Measurements from ENCODE around the gene MVB12B. TPM values are rescaled to one million over a fixed set of nuclear protein-coding genes. Genes with fewer than 3 reads are reported as not detected.

The MVB12B gene
- total RNA-seq, 1 experiment from 2014 or later = 5.7 TPM

- ATAC-seq (no peak), DNase-seq (ENCODE audit: low spot score) (no peak)
- Mint-ChIP-seq H3K36me3 (no peaks in the 10 kb centered on the region), H3K27me3 (ENCODE audit: low read depth) (no peaks in the 10 kb centered on the region), H3K27ac (no peak overlapping the region), H3K4me1 (peaks cover 35% of the 10 kb centered on the region), H3K9me3 (no peaks in the 10 kb centered on the region), H3K4me3 (no peak overlapping the region)
- POLR2A ChIA-PET = no interaction called here
- CTCF ChIA-PET = interaction anchor here (0.6 kb wide), 1 partner anchor 38 kb away, joined by 3 read pairs; no protein-coding TSS in a partner anchor
- TF ChIP-seq NR1H2 (CRISPR knock-in tag; IDR thresholded peaks at IDR 0.05) (no peak), CDX4 (CRISPR knock-in tag; IDR thresholded peaks at IDR 0.05; ENCODE audit: borderline replicate concordance) (no peak), USF1 (CRISPR knock-in tag; IDR thresholded peaks at IDR 0.05) (no peak), TCF7 (CRISPR knock-in tag; IDR thresholded peaks at IDR 0.05; ENCODE audit: low read depth) (no peak), CREM (CRISPR knock-in tag; IDR thresholded peaks at IDR 0.05) (no peak), ZNF219 (CRISPR knock-in tag; IDR thresholded peaks at IDR 0.05; ENCODE audit: borderline replicate concordance) (no peak), ERG (CRISPR knock-in tag; IDR thresholded peaks at IDR 0.05) (no peak), NFATC4 (CRISPR knock-in tag; IDR thresholded peaks at IDR 0.05) (no peak), ZNF396 (CRISPR knock-in tag; IDR thresholded peaks at IDR 0.05; ENCODE audit: borderline replicate concordance) (no peak), ZNF532 (CRISPR knock-in tag; IDR thresholded peaks at IDR 0.05; ENCODE audit: borderline replicate concordance) (no peak), MYBL2 (CRISPR knock-in tag; IDR thresholded peaks at IDR 0.05) (no peak), FOXP4 (CRISPR knock-in tag; IDR thresholded peaks at IDR 0.05) (no peak), SOX15 (CRISPR knock-in tag; IDR thresholded peaks at IDR 0.05) (no peak), HMGXB4 (CRISPR knock-in tag; IDR thresholded peaks at IDR 0.05) (no peak)
Observed at GRCh38 chr9:126403397-126403796, 76.8 kb downstream of the MVB12B start.

GRCh38 chr9:126404459-126404858 is 77.8 kb downstream of the MVB12B start:
- no peak for DNase-seq (ENCODE audit: low spot score)
- Mint-ChIP-seq H3K36me3 (no peaks in the 10 kb centered on the region), H3K4me1 (peaks cover 39% of the 10 kb centered on the region), H3K9me3 (no peaks in the 10 kb centered on the region), H3K27me3 (ENCODE audit: low read depth) (no peaks in the 10 kb centered on the region), H3K4me3 (no peak overlapping the region), H3K27ac (0 out of 2 replicates have a peak overlapping the region, but pooled peaks have one; percentile 15)
- TF ChIP-seq MLX (CRISPR knock-in tag; IDR thresholded peaks at IDR 0.05) (no peak), ZNF416 (CRISPR knock-in tag; IDR thresholded peaks at IDR 0.05) (no peak), PRRX2 (CRISPR knock-in tag; IDR thresholded peaks at IDR 0.05) (no peak), ERG (CRISPR knock-in tag; IDR thresholded peaks at IDR 0.05) (no peak), ZNF423 (CRISPR knock-in tag; IDR thresholded peaks at IDR 0.05) (no peak), TCF7 (CRISPR knock-in tag; IDR thresholded peaks at IDR 0.05; ENCODE audit: low read depth) (no peak), ZNF219 (CRISPR knock-in tag; IDR thresholded peaks at IDR 0.05; ENCODE audit: borderline replicate concordance) (no peak), TEAD1 (CRISPR knock-in tag; IDR thresholded peaks at IDR 0.05) (no peak), MYBL2 (CRISPR knock-in tag; IDR thresholded peaks at IDR 0.05) (no peak), USF1 (CRISPR knock-in tag; IDR thresholded peaks at IDR 0.05) (no peak), ATF3 (CRISPR knock-in tag; conservative IDR thresholded peaks at IDR 0.05) (no peak)
- POLR2A ChIA-PET = no interaction called here
- CTCF ChIA-PET = interaction anchor here (0.7 kb wide), 2 partner anchors 108 to 1149 kb away, joined by 3 read pairs; no protein-coding TSS in a partner anchor
- ATAC-seq = no peak

Measured in WTC11 (cell line).